SK-N-SH treated with all-trans-retinoic acid at 6 μM for 48 hours (cell line): ENCODE measurements around the gene PDE4B.

Experiments used
- ATAC-seq: fragments of 200-7000 bp; cut with Tn5 transposase; 3 replicates; pipeline ENCODE4 v1.9.1; 2020; ENCODE audit warnings: mild to moderate bottlenecking, moderate library complexity
- ARNTL ChIP-seq: fragments of 450-650 bp; formaldehyde crosslinking; IDR thresholded peaks from 2 replicates; pipeline ENCODE4 v1.5.0; 2020; ENCODE audit warnings: low read depth, mild to moderate bottlenecking, moderate library complexity, borderline replicate concordance
- BACH2 ChIP-seq: fragments of 250-450 bp; sonication (Bioruptor Pico); IDR thresholded peaks from 2 replicates; pipeline ENCODE4 v1.9.0; 2021; ENCODE audit warnings: mild to moderate bottlenecking, borderline replicate concordance
- CSDC2 ChIP-seq: fragments of 250-450 bp; sonication (Bioruptor Pico); IDR thresholded peaks from 2 replicates; pipeline ENCODE4 v1.5.0; 2020; ENCODE audit warnings: mild to moderate bottlenecking, moderate library complexity
- CSRNP3 ChIP-seq: fragments of 250-450 bp; sonication (Bioruptor Pico); IDR thresholded peaks from 2 replicates; pipeline ENCODE4 v1.5.1; 2021; ENCODE audit warnings: mild to moderate bottlenecking, moderate library complexity
- GLIS3 ChIP-seq: fragments of 250-450 bp; sonication (Bioruptor Pico); IDR thresholded peaks from 2 replicates; pipeline ENCODE4 v1.5.0; 2020; ENCODE audit warnings: mild to moderate bottlenecking, moderate library complexity
- OSR1 ChIP-seq: fragments of 250-450 bp; sonication (Bioruptor Pico); IDR thresholded peaks from 2 replicates; pipeline ENCODE4 v1.8.0; 2022; ENCODE audit warnings: moderate library complexity, mild to moderate bottlenecking, inconsistent platforms
- RARB ChIP-seq: fragments of 250-450 bp; sonication (Bioruptor Pico); IDR thresholded peaks from 2 replicates; pipeline ENCODE4 v1.8.0; 2021; ENCODE audit warnings: mild to moderate bottlenecking, moderate library complexity
- SNAI2 ChIP-seq: fragments of 250-450 bp; sonication (Bioruptor Pico); IDR thresholded peaks from 2 replicates; pipeline ENCODE4 v1.5.0; 2020; ENCODE audit warnings: mild to moderate bottlenecking, moderate library complexity
- TCF4 ChIP-seq: fragments of 250-450 bp; sonication (Bioruptor Pico); IDR thresholded peaks from 2 replicates; pipeline ENCODE4 v1.8.0; 2021; ENCODE audit warnings: mild to moderate bottlenecking, moderate library complexity, borderline replicate concordance
- TOX ChIP-seq: fragments of 250-450 bp; sonication (Bioruptor Pico); IDR thresholded peaks from 2 replicates; pipeline ENCODE4 v1.8.0; 2021; ENCODE audit warnings: mild to moderate bottlenecking, moderate library complexity, borderline replicate concordance
- ZFP3 ChIP-seq: fragments of 250-450 bp; sonication (Bioruptor Pico); IDR thresholded peaks from 2 replicates; pipeline ENCODE4 v1.5.0; 2020; ENCODE audit warnings: mild to moderate bottlenecking, moderate library complexity
- ZFP30 ChIP-seq: fragments of 450-650 bp; formaldehyde crosslinking; IDR thresholded peaks from 2 replicates; pipeline ENCODE4 v1.5.0; 2022; ENCODE audit warnings: mild to moderate bottlenecking, moderate library complexity
- ZNF565 ChIP-seq: fragments of 450-650 bp; formaldehyde crosslinking; conservative IDR thresholded peaks from 2 replicates; pipeline ENCODE4 v1.5.0; 2020; ENCODE audit warnings: low read depth, mild to moderate bottlenecking, moderate library complexity
- ZNF70 ChIP-seq: fragments of 450-650 bp; formaldehyde crosslinking; IDR thresholded peaks from 2 replicates; pipeline ENCODE4 v1.5.0; 2020; ENCODE audit warnings: mild to moderate bottlenecking, moderate library complexity
- TF ChIP-seq, protein P1 (sequence below): fragments of 250-450 bp; sonication (Bioruptor Pico); IDR thresholded peaks from 2 replicates; pipeline ENCODE4 v1.8.0; 2021; ENCODE audit warnings: low read depth, mild to moderate bottlenecking, moderate library complexity, borderline replicate concordance
- TF ChIP-seq, protein P2 (sequence below): fragments of 250-450 bp; sonication (Bioruptor Pico); IDR thresholded peaks from 2 replicates; pipeline ENCODE4 v1.8.0; 2020; ENCODE audit warnings: mild to moderate bottlenecking, moderate library complexity, borderline replicate concordance
- TF ChIP-seq, protein P3 (sequence below): fragments of 250-450 bp; sonication (Bioruptor Pico); IDR thresholded peaks from 2 replicates; pipeline ENCODE4 v1.5.1; 2020; ENCODE audit warnings: low read depth, mild to moderate bottlenecking, moderate library complexity

PDE4B gene

GRCh38 chr1:66265796-66266195 is 473.1 kb downstream of the PDE4B start (continued):
- TF ChIP-seq ZFP3 (CRISPR knock-in tag), result no peak

DNA sequence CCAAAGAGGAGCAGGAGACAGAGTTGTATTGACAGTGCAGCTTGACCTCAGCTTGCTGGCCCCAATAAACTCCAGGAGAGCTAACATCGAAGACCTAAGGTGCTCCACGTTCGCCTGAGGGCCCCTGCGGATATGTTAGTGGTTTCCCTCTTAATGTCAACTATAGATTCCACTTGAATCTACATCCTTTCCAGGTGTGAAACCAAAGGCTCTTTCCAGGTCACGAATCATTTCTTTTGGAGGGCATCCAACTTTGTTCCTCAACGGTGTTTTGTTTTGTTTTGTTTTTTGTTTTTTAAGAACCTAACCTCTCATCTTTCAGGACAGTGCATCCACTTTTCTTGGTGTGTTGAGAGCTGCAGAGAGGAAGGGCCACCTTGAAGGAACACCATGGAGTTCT is 473.7 kb downstream of the PDE4B start:
- ATAC-seq, result no peak
- TF ChIP-seq RARB (no peak), SNAI2 (CRISPR knock-in tag) (no peak), ZNF70 (CRISPR knock-in tag) (no peak), TOX (no peak), OSR1 (CRISPR knock-in tag) (no peak), ARNTL (CRISPR knock-in tag) (no peak), GLIS3 (CRISPR knock-in tag) (no peak), ZNF565 (CRISPR knock-in tag) (no peak), ZFP30 (no peak), ZFP3 (CRISPR knock-in tag) (no peak), TCF4 (no peak)
- TF ChIP-seq, protein P1, sequence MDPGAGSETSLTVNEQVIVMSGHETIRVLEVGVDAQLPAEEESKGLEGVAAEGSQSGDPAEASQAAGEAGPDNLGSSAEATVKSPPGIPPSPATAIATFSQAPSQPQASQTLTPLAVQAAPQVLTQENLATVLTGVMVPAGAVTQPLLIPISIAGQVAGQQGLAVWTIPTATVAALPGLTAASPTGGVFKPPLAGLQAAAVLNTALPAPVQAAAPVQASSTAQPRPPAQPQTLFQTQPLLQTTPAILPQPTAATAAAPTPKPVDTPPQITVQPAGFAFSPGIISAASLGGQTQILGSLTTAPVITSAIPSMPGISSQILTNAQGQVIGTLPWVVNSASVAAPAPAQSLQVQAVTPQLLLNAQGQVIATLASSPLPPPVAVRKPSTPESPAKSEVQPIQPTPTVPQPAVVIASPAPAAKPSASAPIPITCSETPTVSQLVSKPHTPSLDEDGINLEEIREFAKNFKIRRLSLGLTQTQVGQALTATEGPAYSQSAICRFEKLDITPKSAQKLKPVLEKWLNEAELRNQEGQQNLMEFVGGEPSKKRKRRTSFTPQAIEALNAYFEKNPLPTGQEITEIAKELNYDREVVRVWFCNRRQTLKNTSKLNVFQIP, result no peak
- TF ChIP-seq, protein P2, sequence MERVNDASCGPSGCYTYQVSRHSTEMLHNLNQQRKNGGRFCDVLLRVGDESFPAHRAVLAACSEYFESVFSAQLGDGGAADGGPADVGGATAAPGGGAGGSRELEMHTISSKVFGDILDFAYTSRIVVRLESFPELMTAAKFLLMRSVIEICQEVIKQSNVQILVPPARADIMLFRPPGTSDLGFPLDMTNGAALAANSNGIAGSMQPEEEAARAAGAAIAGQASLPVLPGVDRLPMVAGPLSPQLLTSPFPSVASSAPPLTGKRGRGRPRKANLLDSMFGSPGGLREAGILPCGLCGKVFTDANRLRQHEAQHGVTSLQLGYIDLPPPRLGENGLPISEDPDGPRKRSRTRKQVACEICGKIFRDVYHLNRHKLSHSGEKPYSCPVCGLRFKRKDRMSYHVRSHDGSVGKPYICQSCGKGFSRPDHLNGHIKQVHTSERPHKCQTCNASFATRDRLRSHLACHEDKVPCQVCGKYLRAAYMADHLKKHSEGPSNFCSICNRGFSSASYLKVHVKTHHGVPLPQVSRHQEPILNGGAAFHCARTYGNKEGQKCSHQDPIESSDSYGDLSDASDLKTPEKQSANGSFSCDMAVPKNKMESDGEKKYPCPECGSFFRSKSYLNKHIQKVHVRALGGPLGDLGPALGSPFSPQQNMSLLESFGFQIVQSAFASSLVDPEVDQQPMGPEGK (CRISPR knock-in tag), result no peak
- TF ChIP-seq, all 23 proteins: peak for 0

DNA sequence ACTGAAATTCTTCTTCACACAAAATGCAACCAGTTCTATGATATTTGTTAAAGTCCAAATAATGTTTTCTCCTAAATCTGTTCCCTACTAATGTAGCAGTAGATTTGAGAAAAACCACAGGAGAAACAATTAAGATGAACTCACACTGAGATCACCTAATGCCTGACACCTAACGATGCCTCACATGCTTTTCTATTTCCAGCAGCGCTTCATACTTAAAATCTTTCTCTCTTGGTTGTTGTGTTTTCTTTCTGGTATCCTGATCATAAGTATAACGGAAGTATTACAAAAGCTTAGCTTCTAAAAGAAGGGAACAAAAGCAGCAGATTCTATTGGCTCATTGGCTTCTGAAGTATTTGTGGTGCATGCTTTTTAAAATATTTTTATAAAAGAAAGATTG is 474.1 kb downstream of the PDE4B start:
- ATAC-seq, result no peak
- TF ChIP-seq, protein P1, result no peak
- TF ChIP-seq TCF4 (no peak), ARNTL (CRISPR knock-in tag) (no peak), BACH2 (no peak), ZNF70 (CRISPR knock-in tag) (no peak), CSRNP3 (CRISPR knock-in tag) (no peak), RARB (no peak), CSDC2 (no peak), SNAI2 (CRISPR knock-in tag) (no peak)
- TF ChIP-seq, all 23 proteins: peak for 0

- ATAC-seq, result no peak
- TF ChIP-seq, protein P3, sequence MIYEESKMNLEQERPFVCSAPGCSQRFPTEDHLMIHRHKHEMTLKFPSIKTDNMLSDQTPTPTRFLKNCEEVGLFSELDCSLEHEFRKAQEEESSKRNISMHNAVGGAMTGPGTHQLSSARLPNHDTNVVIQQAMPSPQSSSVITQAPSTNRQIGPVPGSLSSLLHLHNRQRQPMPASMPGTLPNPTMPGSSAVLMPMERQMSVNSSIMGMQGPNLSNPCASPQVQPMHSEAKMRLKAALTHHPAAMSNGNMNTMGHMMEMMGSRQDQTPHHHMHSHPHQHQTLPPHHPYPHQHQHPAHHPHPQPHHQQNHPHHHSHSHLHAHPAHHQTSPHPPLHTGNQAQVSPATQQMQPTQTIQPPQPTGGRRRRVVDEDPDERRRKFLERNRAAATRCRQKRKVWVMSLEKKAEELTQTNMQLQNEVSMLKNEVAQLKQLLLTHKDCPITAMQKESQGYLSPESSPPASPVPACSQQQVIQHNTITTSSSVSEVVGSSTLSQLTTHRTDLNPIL, result no peak
- TF ChIP-seq CSRNP3 (CRISPR knock-in tag), result no peak
- no peak for TF ChIP-seq GLIS3 (CRISPR knock-in tag)
- TF ChIP-seq CSDC2, result no peak
- TF ChIP-seq TOX, result no peak
- no peak for TF ChIP-seq ARNTL (CRISPR knock-in tag)
- no peak for TF ChIP-seq ZFP30
- TF ChIP-seq, all 23 proteins: peak for 0
Measured at GRCh38 chr1:66267201-66267940, 474.7 kb downstream of the PDE4B start.
